HG03196 (cell line): ENCODE results near the gene APRT.

Experiments used
- ATAC-seq: cut with Tn5 transposase; IDR thresholded peaks from one replicate; pipeline ENCODE4 v1.9.1; 2021; ENCODE audit not compliant: unreplicated experiment

APRT gene

GRCh38 chr16:88760424-88761142, 51.1 kb downstream of the APRT start:
- ATAC-seq, result no peak

GRCh38 chr16:88759976-88760350, 51.8 kb downstream of the APRT start:
- ATAC-seq, result no peak
